Parathyroid adenoma (tissue), 2 donors: ENCODE data around the gene BRMS1.
"Not testable (repeated sequence)": the region's sequence is repeated elsewhere in the genome, so short reads cannot be mapped to it uniquely, and the experiment has no call there.

Source experiments
- H2AFZ ChIP-seq: fragments of 300-600 bp; sonication (generic); one replicate; pipeline ENCODE4 v1.7.0; 2017; ENCODE audit warnings: antibody characterized with exemption, mild to moderate bottlenecking
- H3K27ac ChIP-seq: fragments of 300-600 bp; sonication (generic); one replicate; pipeline ENCODE4 v1.7.0; 2017
- H3K27me3 ChIP-seq: fragments of 300-600 bp; sonication (generic); one replicate; pipeline ENCODE4 v1.7.0; 2017; ENCODE audit warnings: low read length; ENCODE audit not compliant: control insufficient read depth, insufficient read depth
- H3K36me3 ChIP-seq: fragments of 300-600 bp; sonication (generic); one replicate; pipeline ENCODE4 v1.7.0; 2017; ENCODE audit warnings: low read length; ENCODE audit not compliant: control insufficient read depth, insufficient read depth
- H3K4me1 ChIP-seq: fragments of 300-600 bp; sonication (generic); one replicate; pipeline ENCODE4 v1.7.0; 2017; ENCODE audit warnings: control low read depth
- H3K4me2 ChIP-seq: fragments of 300-600 bp; sonication (generic); one replicate; pipeline ENCODE4 v1.7.0; 2017; ENCODE audit warnings: low read length
- H3K4me3 ChIP-seq: fragments of 300-600 bp; sonication (generic); one replicate; pipeline ENCODE4 v1.7.0; 2017; ENCODE audit warnings: low read depth, low read length
- H3K79me2 ChIP-seq: fragments of 300-600 bp; sonication (generic); one replicate; pipeline ENCODE4 v1.7.0; 2017; ENCODE audit warnings: control low read depth
- H3K9ac ChIP-seq: fragments of 300-600 bp; sonication (generic); one replicate; pipeline ENCODE4 v1.7.0; 2017; ENCODE audit warnings: mild to moderate bottlenecking
- H3K9me3 ChIP-seq: fragments of 300-600 bp; sonication (generic); one replicate; pipeline ENCODE4 v1.7.0; 2017; ENCODE audit warnings: low read length; ENCODE audit not compliant: control insufficient read depth
- CTCF ChIP-seq: fragments of 300-600 bp; sonication (generic); IDR thresholded peaks from one replicate; pipeline ENCODE4 v1.7.0; 2017; ENCODE audit warnings: antibody characterized with exemption, mild to moderate bottlenecking
- donor health status: primary hyperparathyroidism.

Gene BRMS1

GRCh38 chr11:66325263-66325671 is 19.6 kb downstream of the BRMS1 start:
- Histone ChIP-seq H3K27ac (no peak overlapping the region), H3K4me1 (no peaks in the 10 kb centered on the region)
- TF ChIP-seq CTCF, result no peak

GRCh38 chr11:66324664-66325063 is 20.2 kb downstream of the BRMS1 start:
- Histone ChIP-seq H3K27me3 (no peaks in the 10 kb centered on the region), H3K9me3 (no peaks in the 10 kb centered on the region), H3K36me3 (no peaks in the 10 kb centered on the region), H3K79me2 (no peaks in the 10 kb centered on the region), H3K27ac (no peak overlapping the region), H3K4me2 (no peak overlapping the region), H2AFZ (no peak overlapping the region), H3K9ac (no peak overlapping the region), H3K4me3 (no peak overlapping the region), H3K4me1 (no peaks in the 10 kb centered on the region)
- no peak for TF ChIP-seq CTCF

More at GRCh38 chr11:66325263-66325671, 19.6 kb downstream of the BRMS1 start:
- no peak overlapping the region for H2AFZ ChIP-seq
- H3K4me3 ChIP-seq, result no peak overlapping the region
- H3K9ac ChIP-seq, result no peak overlapping the region
- no peaks in the 10 kb centered on the region for H3K79me2 ChIP-seq
- H3K9me3 ChIP-seq, result no peaks in the 10 kb centered on the region
- H3K36me3 ChIP-seq, result no peaks in the 10 kb centered on the region
- no peaks in the 10 kb centered on the region for H3K27me3 ChIP-seq
- no peak overlapping the region for H3K4me2 ChIP-seq

GRCh38 chr11:66323684-66324083 is 21.2 kb downstream of the BRMS1 start:
- Histone ChIP-seq H3K4me3 (no peak overlapping the region), H2AFZ (no peak overlapping the region), H3K9me3 (no peaks in the 10 kb centered on the region), H3K79me2 (no peaks in the 10 kb centered on the region), H3K27ac (no peak overlapping the region), H3K9ac (no peak overlapping the region), H3K36me3 (no peaks in the 10 kb centered on the region), H3K4me2 (no peak overlapping the region), H3K4me1 (no peaks in the 10 kb centered on the region), H3K27me3 (no peaks in the 10 kb centered on the region)
- TF ChIP-seq CTCF, result no peak

GRCh38 chr11:66322732-66323427 is 22.0 kb downstream of the BRMS1 start:
- H3K79me2 ChIP-seq, result no peaks in the 10 kb centered on the region
- H3K4me3 ChIP-seq, result no peak overlapping the region
- no peaks in the 10 kb centered on the region for H3K36me3 ChIP-seq
- no peak overlapping the region for H3K4me2 ChIP-seq
- no peak overlapping the region for H3K27ac ChIP-seq
- H3K27me3 ChIP-seq, result no peaks in the 10 kb centered on the region
- no peak for TF ChIP-seq CTCF
- no peak overlapping the region for H2AFZ ChIP-seq
- H3K9me3 ChIP-seq, result no peaks in the 10 kb centered on the region
- no peak overlapping the region for H3K9ac ChIP-seq
- H3K4me1 ChIP-seq, result peaks cover 2% of the 10 kb centered on the region

- Histone ChIP-seq H3K27ac (no peak overlapping the region), H3K4me3 (no peak overlapping the region), H2AFZ (no peak overlapping the region), H3K79me2 (no peaks in the 10 kb centered on the region), H3K4me1 (peaks cover 2% of the 10 kb centered on the region), H3K36me3 (no peaks in the 10 kb centered on the region), H3K9ac (no peak overlapping the region), H3K27me3 (no peaks in the 10 kb centered on the region), H3K4me2 (no peak overlapping the region), H3K9me3 (no peaks in the 10 kb centered on the region)
- no peak for TF ChIP-seq CTCF
Measured at GRCh38 chr11:66321606-66322005, 23.3 kb downstream of the BRMS1 start.

- not testable (repeated sequence) for H3K27ac ChIP-seq, H3K27me3 ChIP-seq, H3K36me3 ChIP-seq, H3K4me2 ChIP-seq, H3K79me2 ChIP-seq, H3K4me1 ChIP-seq, H3K9me3 ChIP-seq, H2AFZ ChIP-seq, H3K9ac ChIP-seq, H3K4me3 ChIP-seq
Measured at GRCh38 chr11:66320748-66321147, 24.2 kb downstream of the BRMS1 start.

- H2AFZ ChIP-seq, H3K36me3 ChIP-seq, H3K4me1 ChIP-seq, H3K27ac ChIP-seq, H3K27me3 ChIP-seq, H3K79me2 ChIP-seq, H3K4me2 ChIP-seq, H3K9me3 ChIP-seq, H3K9ac ChIP-seq, H3K4me3 ChIP-seq: not testable (repeated sequence)
Measured at GRCh38 chr11:66320289-66320688, 24.6 kb downstream of the BRMS1 start.
